AG10803 (cell line): ENCODE results near the gene PLEKHH1.

Experiments used
- DNase-seq: peaks from one replicate; pipeline ENCODE4 v3.0.0; 2010; ENCODE audit warnings: low read depth
- H3K4me3 ChIP-seq: 2 replicates; pipeline ENCODE4 v1.5.1; 2011; ENCODE audit warnings: mild to moderate bottlenecking, low read length, control low read depth
- TF ChIP-seq, protein P1 (sequence below): conservative IDR thresholded peaks from 2 replicates; pipeline ENCODE4 v1.5.1; 2011; ENCODE audit warnings: mild to moderate bottlenecking, low read length, control low read depth, inconsistent platforms

Gene PLEKHH1

DNA sequence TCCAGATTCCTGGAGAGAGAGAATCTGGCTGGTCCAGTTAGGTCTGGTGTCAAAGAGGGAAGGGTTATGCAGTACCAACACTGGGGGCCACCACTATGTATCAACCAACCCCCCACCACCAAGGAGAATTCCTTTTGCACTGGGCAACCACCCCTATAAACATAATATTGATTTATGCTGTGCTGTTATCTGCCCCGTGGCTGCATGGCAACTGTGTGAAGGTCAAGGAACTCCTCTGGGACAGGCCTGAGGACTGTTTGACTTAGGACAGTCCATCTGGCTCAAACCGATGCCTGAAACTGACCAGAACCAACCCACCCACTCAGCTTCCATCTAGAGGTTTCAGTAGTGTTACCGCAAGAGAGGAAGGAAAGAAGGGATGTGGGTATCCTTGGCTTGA is 20.5 kb downstream of the PLEKHH1 start:
- no peak overlapping the region for H3K4me3 ChIP-seq
- no peak for DNase-seq
- TF ChIP-seq, protein P1, sequence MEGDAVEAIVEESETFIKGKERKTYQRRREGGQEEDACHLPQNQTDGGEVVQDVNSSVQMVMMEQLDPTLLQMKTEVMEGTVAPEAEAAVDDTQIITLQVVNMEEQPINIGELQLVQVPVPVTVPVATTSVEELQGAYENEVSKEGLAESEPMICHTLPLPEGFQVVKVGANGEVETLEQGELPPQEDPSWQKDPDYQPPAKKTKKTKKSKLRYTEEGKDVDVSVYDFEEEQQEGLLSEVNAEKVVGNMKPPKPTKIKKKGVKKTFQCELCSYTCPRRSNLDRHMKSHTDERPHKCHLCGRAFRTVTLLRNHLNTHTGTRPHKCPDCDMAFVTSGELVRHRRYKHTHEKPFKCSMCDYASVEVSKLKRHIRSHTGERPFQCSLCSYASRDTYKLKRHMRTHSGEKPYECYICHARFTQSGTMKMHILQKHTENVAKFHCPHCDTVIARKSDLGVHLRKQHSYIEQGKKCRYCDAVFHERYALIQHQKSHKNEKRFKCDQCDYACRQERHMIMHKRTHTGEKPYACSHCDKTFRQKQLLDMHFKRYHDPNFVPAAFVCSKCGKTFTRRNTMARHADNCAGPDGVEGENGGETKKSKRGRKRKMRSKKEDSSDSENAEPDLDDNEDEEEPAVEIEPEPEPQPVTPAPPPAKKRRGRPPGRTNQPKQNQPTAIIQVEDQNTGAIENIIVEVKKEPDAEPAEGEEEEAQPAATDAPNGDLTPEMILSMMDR, result no peak

DNA sequence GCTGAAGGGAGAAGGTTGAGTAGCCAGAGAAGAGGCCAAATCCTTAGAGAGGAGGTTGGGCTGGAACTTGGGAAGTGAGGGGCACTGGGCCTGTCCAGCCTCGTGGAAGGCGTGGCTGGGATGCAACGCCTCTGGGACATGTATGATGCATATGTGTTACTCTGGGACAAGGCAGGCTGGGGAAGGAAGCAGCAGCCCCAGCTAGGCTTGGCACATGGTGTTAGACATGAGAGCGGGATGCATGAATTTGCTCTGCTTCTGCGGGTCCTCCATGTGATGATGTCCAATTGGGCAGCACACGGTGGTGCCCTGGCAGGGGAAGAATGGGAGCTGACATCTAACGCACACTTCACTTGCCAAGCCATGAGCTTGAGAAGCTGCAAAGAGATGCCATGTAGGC is 21.3 kb downstream of the PLEKHH1 start:
- no peak for DNase-seq
- no peak overlapping the region for H3K4me3 ChIP-seq
- TF ChIP-seq, protein P1, result no peak

DNA sequence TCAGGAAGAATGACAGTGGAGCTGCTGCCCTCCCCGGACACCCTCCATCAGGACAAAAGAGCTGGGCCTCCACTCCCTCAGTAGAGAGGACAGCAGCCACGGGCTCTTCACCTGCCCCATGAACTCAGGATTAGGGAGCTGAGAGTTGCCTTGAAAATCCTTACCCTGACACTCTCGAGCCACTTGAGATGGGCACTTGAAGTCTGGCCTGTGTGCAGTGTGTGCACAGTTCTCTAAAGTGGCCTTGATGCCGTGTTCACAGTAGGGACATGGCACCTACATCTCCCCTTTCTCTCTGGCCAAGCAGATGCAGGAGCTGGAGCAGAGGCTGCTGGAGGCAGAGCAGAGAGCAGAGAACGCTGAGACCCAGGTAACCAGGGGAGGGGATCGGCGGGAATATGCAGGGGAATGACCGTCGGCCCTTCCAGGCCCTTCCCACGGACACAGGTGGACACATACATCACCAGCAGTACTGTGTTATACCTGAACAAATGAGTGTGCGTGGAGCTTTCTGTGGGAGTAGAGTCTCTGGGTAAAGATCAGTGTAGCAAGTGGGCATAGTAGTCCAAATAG is 22.5 kb downstream of the PLEKHH1 start:
- DNase-seq, result no peak
- H3K4me3 ChIP-seq, result no peak overlapping the region
- TF ChIP-seq, protein P1, result no peak

DNA sequence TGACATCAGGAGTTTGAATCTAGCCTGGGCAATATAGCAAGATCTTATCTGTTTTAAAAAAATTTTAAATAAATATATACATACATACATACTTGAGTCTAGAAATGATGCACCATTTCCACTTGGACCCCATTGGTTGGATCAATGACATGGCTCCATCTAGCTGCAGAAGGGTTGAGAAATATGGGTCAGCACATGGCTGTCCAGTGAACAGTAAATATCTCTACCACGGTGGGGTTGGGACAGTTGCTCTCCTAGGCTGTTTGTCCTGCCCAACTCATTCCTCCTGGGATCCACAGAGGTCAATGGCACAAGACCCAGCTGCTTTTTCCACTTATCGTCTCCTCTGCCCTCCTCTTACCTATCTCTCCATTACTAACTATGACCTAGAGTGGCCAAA is 23.6 kb downstream of the PLEKHH1 start:
- TF ChIP-seq, protein P1, result no peak
- H3K4me3 ChIP-seq, result no peak overlapping the region
- DNase-seq, result no peak

DNA sequence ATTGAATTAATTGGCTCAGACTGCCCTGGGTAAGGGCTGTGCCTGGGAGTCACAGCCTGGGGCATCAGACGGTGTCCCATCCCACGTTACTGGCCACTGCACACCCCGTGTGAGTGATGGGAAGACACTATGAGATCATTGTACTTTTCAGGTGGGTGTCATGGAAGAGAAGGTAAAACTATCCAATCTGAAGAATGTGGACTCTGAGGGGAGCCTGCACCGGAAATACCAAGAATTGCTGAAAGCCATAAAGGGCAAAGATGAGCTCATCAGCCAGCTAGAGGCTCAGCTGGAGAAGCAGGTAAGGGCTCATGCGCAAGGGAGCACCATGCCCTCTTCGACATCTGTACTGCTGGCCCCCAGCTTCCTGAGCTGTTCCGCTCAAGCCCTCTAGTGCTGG is 24.0 kb downstream of the PLEKHH1 start:
- H3K4me3 ChIP-seq, result no peak overlapping the region
- TF ChIP-seq, protein P1, result no peak
- DNase-seq, result peak; percentile 38

DNA sequence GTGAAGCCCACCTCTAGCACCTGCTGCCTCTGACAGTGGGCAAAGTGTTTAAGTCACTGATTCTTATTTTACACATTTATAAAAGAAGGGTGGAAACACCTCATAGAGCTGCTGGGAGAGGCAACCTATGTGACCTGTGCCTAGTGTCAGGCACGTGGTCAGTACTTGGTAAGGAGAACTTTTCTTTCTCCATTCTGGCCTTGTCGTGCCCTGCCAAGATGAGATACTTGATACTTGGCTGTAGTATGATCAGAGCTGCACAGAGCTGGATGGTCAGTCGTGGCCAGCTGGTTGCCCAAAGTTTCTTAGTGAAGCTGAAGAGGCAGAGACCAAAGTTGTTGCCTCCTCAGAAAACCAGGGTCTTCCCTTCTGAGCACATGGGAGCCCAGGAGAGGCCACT is 24.6 kb downstream of the PLEKHH1 start:
- TF ChIP-seq, protein P1, result no peak
- DNase-seq, result no peak
- H3K4me3 ChIP-seq, result no peak overlapping the region

DNA sequence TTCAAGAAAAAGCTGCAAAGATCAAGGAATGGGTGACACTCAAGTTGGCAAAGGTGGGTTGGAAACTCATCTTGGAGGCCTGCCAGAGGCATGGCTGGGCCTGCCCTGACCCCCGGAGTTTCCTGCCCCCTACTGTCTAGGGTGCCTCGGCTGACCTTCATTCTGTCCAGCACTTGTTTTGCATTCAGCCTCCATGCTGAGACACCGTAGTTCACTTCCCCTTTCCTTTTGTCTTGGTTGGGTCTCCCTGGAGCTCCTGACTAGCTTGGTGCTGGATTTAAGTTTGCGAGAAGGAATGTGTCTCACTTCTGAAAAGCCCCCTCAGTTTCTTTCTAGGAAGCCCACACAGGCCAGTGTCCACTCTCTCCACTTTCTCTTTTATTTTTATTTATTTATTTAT is 26.5 kb downstream of the PLEKHH1 start:
- DNase-seq, result no peak

More for the DNA sequence above, 26.5 kb downstream of the PLEKHH1 start:
- TF ChIP-seq, protein P1, result no peak
- H3K4me3 ChIP-seq, result no peak overlapping the region
